HG03520 (cell line): ENCODE measurements around the gene LINGO1.

Source experiments
- ATAC-seq: cut with Tn5 transposase; IDR thresholded peaks from one replicate; pipeline ENCODE4 v1.9.1; 2021; ENCODE audit warnings: mild to moderate bottlenecking, moderate library complexity; ENCODE audit not compliant: unreplicated experiment

The LINGO1 gene

DNA sequence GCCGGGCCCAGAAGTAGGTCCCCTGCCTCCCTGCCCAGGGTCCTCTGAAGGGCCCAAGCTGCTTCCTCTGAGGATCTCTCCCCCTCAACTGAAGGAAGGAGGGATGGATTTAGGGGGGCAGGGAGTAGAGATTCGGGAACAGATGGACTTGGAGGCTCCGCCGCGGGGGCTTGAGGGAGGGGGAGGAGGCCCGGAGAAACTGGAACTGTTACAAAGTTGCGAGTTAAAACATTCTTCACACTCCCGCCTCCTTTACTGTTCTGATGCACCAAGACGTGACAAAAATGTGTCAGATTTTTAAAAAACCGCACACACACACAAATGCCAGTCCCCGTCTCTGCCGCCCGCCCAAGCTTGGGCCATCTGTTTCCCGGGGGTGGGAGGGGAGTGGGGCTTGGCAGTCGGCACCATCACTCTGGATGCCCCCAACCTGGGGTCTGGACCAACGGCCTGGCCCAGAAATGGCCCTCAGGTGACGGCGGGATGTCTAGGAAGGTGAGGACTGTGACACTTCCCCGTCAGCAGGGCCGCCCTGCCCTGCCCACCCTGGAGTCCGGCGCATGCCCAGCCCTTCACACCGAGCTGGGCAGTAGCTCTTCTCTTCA, 25.0 kb upstream of the LINGO1 start:
- ATAC-seq, result no peak

- no peak for ATAC-seq
These were observed 23.6 kb upstream of the LINGO1 start for GRCh38 chr15:77656294-77656693.

GRCh38 chr15:77654975-77655374, 22.3 kb upstream of the LINGO1 start:
- no peak for ATAC-seq

DNA sequence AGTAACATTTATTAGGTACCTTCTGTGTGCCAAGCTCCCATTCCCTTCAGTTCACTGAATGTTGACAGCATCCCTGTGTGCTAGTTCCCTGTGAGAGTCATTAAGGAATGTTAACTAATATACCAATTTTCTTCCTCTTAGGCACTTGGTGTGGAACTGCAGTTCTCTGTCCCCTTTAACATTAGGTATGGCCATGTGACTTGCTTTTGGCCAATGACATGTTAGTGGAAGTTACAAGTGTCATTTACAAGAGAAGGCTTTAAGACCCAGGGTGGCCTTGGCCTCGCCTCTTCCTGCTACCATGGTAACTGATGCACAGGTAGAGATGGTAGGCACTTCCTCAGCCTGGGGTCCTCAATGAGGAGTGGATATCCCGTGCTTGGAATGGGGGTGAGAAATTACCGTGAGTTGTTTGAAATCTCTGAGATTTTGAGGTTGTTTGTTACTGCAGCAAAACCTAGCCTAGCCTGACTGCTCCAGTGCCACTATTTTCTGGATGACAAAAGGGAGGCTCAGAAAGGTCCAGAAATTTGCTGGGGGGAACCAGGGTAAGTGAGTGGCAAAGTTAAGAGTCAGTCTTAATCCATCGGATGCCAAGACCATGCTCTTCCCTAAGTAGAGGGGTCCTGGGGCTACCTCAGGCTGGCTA, 21.2 kb upstream of the LINGO1 start:
- no peak for ATAC-seq

GRCh38 chr15:77650265-77650664, 17.6 kb upstream of the LINGO1 start:
- no peak for ATAC-seq

DNA sequence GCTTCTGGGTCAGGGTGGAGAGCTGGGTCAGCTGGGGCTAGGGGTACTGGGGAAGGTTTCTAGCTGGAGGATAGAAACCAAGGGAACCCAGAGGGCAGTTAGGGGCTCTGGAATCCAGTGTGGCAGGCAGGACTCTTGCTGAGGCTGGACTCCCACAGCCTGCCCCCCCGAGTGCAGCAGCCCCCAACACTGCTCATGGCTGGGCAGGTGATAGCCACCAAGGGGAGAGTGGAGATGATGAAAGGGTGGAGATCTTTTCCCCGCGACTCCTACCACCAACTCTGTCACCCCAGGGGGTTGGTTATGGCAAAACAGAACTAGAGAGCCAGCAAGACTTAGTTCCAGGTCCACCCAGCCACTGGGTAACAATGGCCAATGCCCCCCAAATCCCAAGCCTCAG, 16.9 kb upstream of the LINGO1 start:
- ATAC-seq, result no peak

GRCh38 chr15:77649017-77649416, 16.3 kb upstream of the LINGO1 start:
- ATAC-seq, result no peak

GRCh38 chr15:77647961-77648360, 15.2 kb upstream of the LINGO1 start:
- ATAC-seq, result no peak

GRCh38 chr15:77646104-77646694, 13.5 kb upstream of the LINGO1 start:
- no peak for ATAC-seq

DNA sequence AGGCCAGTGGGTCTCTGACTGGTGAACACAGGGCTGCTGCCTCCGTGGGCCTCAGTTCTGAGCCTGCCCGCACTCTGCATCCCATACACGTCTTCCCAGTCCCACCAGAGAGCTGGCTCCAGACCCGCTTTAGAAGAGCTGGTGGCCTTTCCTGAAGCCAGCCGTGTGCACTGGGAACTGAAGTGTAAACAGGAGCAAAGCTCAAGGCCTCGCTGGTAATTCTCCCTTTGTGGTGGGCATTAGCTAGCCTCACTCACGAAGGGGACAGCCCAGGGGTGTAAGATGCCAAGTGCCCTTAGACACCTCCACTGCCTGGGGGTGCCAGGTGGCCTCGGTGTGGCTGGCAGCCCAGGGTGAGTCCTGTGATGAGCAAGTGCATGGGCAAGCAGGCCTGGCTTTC, 12.9 kb upstream of the LINGO1 start:
- ATAC-seq, result no peak

DNA sequence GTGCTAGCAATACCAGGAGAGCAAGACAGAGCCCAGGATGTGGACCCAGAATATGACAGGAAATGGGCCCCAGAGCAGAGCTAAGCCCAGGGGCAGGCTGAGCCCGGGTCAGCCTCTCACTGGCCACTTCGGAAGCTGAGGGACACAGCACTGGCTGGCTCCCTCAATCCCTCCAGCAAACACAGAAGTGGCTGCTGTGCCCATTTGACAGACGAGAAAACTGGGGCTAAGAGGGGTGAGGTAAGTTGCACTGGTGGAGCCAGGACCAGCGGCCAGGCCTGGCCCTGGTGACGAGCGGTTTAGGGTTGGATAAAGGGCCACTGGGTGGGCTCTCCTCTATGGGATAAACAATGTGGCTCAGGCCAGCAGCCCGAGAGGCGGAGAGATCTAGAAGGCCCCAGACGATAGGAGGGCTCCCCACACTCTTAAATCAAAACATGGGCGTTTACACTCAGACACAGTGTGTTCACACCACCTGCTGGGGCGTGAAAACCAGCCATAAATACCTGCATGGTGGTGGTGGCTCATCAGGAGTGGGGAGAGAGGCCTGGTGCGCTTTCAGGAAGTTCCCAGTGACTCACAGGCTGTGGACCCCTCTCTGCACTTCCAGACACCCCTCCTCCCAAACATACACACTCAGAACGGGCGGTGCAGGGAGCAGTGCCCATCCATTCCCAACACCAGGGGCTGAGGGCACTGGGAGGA, 12.0 kb upstream of the LINGO1 start:
- ATAC-seq, result no peak

GRCh38 chr15:77643764-77644163, 11.1 kb upstream of the LINGO1 start:
- no peak for ATAC-seq

DNA sequence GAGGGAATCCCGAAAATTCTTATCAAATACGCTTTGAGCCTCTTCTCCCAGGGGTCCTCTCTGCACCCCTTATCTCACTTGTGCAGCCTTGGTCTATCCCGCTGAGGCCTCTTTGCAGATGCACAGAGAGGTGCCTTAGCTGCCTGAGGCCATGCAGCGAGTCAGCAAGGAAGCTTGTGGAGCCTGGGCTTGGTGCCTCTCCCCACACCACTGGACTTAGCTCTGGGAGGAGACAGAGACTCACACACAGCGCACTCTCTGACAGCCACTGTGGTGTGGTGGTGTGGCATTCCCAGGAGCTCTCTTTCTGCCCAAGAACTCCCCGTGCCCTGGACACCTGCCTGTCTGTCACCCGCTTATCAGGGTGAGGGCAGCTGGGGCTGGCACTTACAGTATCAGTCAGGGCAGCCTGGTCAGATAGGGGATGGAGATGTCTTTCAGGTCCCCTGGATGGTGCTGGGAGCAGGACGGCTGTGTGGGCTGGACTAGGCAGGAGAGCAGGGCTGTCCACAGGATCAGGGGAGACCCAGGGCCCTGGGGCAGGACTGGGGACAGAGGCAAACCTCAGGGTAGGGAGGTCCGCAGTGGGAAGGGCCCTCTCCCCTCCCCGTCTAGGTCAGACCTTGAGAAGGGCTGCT, 10.2 kb upstream of the LINGO1 start:
- no peak for ATAC-seq

GRCh38 chr15:77641999-77642398, 9.3 kb upstream of the LINGO1 start:
- no peak for ATAC-seq

GRCh38 chr15:77640615-77641014, 7.9 kb upstream of the LINGO1 start:
- no peak for ATAC-seq

DNA sequence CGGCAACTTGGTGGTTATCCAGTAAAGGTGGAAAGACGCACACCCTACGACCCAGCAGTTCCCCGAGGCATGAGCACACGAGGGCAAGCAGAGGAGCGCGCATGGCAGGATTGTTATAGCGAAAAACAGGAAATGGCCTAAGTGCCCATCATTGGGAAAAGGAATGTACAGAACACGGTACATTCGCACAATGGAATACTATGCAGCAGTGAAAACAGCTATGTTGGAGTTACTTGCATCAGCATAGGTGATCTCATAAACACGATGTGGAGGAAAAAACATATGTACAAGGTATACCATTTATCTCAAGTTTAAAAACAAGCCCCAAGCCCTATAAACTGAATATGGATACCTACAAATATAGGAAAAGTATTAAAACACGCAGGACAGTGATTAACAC, 6.7 kb upstream of the LINGO1 start:
- no peak for ATAC-seq

DNA sequence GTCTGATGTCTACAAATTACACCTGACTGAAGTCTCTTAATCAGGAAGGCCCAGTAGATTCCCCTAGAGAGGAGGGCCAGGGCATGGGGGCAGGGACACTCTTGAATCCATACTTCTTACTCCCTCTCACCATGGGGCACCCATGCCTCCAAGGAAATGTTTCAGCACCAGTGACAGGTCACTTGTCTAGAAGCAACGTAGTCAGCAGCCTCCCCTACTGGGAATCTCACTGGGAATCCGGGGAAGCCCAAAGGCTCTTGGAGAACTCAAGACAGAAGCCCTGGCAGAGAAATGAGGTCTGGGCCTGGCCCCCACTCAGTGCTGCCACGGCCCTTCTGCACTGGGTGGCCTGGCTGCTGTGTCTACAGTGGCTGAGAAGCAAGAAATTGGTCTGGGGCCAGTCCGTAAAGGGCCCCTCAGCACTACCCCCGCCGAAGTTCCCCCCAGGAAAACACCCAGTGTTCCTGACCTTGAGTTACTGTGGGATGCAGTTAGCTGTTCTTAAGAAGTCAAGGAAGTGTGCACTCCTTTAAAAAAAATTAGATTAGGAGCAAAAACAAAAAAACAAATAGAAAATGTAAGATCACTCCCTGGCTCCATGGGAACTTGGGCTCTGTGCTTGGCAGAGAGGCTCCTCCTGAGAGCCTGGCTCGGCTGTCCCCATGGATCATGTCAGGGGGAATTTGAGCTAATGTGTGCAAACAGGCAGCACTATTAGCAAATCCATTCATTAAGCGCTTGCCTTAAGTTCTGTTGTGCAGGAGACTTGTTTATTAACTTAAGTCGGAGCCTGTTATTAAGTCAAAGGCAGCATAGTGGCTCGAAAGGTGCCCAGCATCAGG, 5.4 kb upstream of the LINGO1 start:
- no peak for ATAC-seq

DNA sequence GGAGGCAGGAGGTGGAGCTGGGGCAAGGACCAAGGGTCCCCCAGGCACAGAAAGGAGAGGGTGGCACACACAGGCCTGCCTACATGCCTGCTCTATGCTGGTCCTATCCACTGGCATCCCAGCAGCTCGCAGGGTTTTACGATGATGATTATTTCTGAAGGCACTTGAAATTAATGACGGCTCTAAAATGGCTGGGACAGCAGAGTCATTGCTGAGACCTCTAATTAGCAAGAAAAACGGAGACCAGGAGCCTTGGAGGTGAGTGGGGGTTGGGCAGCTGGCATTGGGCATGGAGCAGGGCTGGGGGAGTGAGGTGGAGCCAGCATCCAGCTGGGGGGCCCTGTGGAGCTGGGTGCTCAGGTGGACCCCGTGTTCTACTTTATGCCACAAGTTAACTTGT, 3.5 kb upstream of the LINGO1 start:
- no peak for ATAC-seq

DNA sequence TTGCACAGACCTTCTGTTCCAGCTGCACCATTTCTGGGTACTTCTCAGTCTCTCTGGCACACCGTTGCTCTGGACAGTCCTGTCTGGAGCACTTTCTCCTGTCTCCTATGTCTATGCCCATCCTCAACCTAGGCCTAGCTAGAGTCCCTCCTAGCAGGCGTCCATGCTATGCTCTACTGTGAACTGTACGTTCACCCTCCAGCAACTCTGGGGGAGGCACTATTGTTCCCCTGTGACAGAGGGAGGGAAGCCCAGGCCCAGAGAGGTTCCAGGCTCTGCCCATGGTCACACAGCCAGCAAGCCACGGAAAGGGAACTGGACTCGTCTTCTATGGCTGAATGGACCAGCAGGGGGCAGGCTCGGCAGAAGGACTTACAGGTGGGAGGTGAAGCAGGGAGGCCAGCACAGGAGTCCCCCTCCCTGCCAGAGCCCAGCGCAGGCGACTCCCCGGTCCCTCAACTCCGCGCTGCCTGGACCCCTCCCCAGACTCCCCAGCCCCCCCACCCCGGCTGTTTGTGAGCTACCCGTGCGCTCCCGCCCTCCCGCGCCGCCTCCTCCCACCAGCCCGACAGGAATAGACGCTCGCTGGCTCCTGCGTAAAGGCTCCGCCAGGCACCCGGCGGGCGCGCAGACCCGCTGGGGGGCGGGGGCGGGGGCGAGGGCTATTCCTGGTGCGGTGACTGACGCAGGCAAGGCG, 1.7 kb upstream of the LINGO1 start:
- no peak for ATAC-seq

DNA sequence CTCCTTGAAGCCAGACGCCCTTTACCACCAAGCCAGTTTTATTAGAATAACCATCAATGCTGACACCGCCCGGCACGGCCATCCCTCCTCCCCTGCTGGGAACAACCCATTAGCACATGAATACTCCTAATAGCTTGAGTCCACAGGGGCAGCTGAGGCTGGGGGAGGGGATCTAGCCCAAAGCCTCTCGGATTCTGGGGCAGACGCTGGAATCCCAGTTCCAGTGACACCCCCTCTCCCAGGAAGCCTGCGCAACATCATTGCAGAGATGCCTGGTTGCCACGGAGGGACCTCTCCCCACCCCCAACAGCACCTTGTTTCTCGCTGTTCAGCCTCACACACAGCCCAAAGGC, 1.2 kb upstream of the LINGO1 start:
- no peak for ATAC-seq
